ENCODE measurements around the gene TM4SF20.

Gene TM4SF20

GRCh38 chr2:227373389-227373788, 5.7 kb downstream of the TM4SF20 start:
- no peak for TF ChIP-seq CTCF (conservative IDR thresholded peaks at IDR 0.05; ENCODE audit: low read length)
- Histone ChIP-seq H3K4me1 (ENCODE audit: insufficient read depth, low read length, poor library complexity, severe bottlenecking) (peaks cover 37% of the 10 kb centered on the region), H2AFZ (ENCODE audit: low read length) (0 out of 2 replicates have a peak overlapping the region, but pooled peaks have one; percentile 21), H3K9ac (ENCODE audit: low read depth, low read length, poor library complexity, severe bottlenecking) (peak overlapping the region; percentile 50), H3K9me2 (replicated peaks; ENCODE audit: low read depth, low read length) (no peaks in the 10 kb centered on the region), H3F3A (ENCODE audit: low read depth) (no peaks in the 10 kb centered on the region), H3K36me3 (ENCODE audit: insufficient read depth, low read length) (no peaks in the 10 kb centered on the region), H4K20me1 (ENCODE audit: insufficient read depth, low read length, poor library complexity, severe bottlenecking) (no peaks in the 10 kb centered on the region), H3K4me3 (ENCODE audit: low read length, poor library complexity, severe bottlenecking) (no peak overlapping the region), H3K4me2 (ENCODE audit: low read depth, low read length, poor library complexity, severe bottlenecking) (peak overlapping the region; percentile 74), H3K79me2 (ENCODE audit: insufficient read depth, low read length) (no peaks in the 10 kb centered on the region), H3K9me3 (ENCODE audit: insufficient read depth, low read depth, low read length) (no peaks in the 10 kb centered on the region), H3K27me3 (ENCODE audit: insufficient read depth, low read length, poor library complexity, severe bottlenecking) (no peaks in the 10 kb centered on the region)

GRCh38 chr2:227370791-227371312, 8.3 kb downstream of the TM4SF20 start:
- H3K4me3 ChIP-seq (ENCODE audit: low read length, poor library complexity, severe bottlenecking) = no peak overlapping the region
- no peaks in the 10 kb centered on the region for H3F3A ChIP-seq (ENCODE audit: low read depth)
- no peaks in the 10 kb centered on the region for H3K79me2 ChIP-seq (ENCODE audit: insufficient read depth, low read length)
- H3K27me3 ChIP-seq (ENCODE audit: insufficient read depth, low read length, poor library complexity, severe bottlenecking) = no peaks in the 10 kb centered on the region
- H3K9ac ChIP-seq (ENCODE audit: low read depth, low read length, poor library complexity, severe bottlenecking) = no peak overlapping the region
- H3K9me3 ChIP-seq (ENCODE audit: insufficient read depth, low read depth, low read length) = no peaks in the 10 kb centered on the region
- TF ChIP-seq CTCF (conservative IDR thresholded peaks at IDR 0.05; ENCODE audit: low read length) = no peak
- no peak for TF ChIP-seq EZH2phosphoT487 (IDR thresholded peaks at IDR 0.05; ENCODE audit: borderline replicate concordance)
- peaks cover 22% of the 10 kb centered on the region for H3K4me1 ChIP-seq (ENCODE audit: insufficient read depth, low read length, poor library complexity, severe bottlenecking)
- no peaks in the 10 kb centered on the region for H3K36me3 ChIP-seq (ENCODE audit: insufficient read depth, low read length)
- no peak overlapping the region for H2AFZ ChIP-seq (ENCODE audit: low read length)
- H3K4me2 ChIP-seq (ENCODE audit: low read depth, low read length, poor library complexity, severe bottlenecking) = no peak overlapping the region
- H4K20me1 ChIP-seq (ENCODE audit: insufficient read depth, low read length, poor library complexity, severe bottlenecking) = no peaks in the 10 kb centered on the region
- H3K9me2 ChIP-seq (replicated peaks; ENCODE audit: low read depth, low read length) = no peaks in the 10 kb centered on the region

GRCh38 chr2:227370092-227370491, 9.0 kb downstream of the TM4SF20 start:
- Histone ChIP-seq H3K79me2 (ENCODE audit: insufficient read depth, low read length) (no peaks in the 10 kb centered on the region), H3K9me3 (ENCODE audit: insufficient read depth, low read depth, low read length) (no peaks in the 10 kb centered on the region), H3K4me2 (ENCODE audit: low read depth, low read length, poor library complexity, severe bottlenecking) (no peak overlapping the region), H2AFZ (ENCODE audit: low read length) (no peak overlapping the region), H3K4me3 (ENCODE audit: low read length, poor library complexity, severe bottlenecking) (no peak overlapping the region), H3F3A (ENCODE audit: low read depth) (no peaks in the 10 kb centered on the region), H3K36me3 (ENCODE audit: insufficient read depth, low read length) (no peaks in the 10 kb centered on the region), H3K4me1 (ENCODE audit: insufficient read depth, low read length, poor library complexity, severe bottlenecking) (peaks cover 19% of the 10 kb centered on the region), H3K27me3 (ENCODE audit: insufficient read depth, low read length, poor library complexity, severe bottlenecking) (no peaks in the 10 kb centered on the region), H3K9ac (ENCODE audit: low read depth, low read length, poor library complexity, severe bottlenecking) (no peak overlapping the region), H4K20me1 (ENCODE audit: insufficient read depth, low read length, poor library complexity, severe bottlenecking) (no peaks in the 10 kb centered on the region), H3K9me2 (replicated peaks; ENCODE audit: low read depth, low read length) (no peaks in the 10 kb centered on the region)
- TF ChIP-seq CTCF (conservative IDR thresholded peaks at IDR 0.05; ENCODE audit: low read length) (no peak), EZH2phosphoT487 (IDR thresholded peaks at IDR 0.05; ENCODE audit: borderline replicate concordance) (no peak)

Measured in Loucy (cell line).